Fibroblast of the aortic adventitia (primary cell): ENCODE results near the gene DNAJC11. TPM values are rescaled to one million over a fixed set of nuclear protein-coding genes. Genes with fewer than 3 reads are reported as not detected.
"Not testable (repeated sequence)": the region's sequence is repeated elsewhere in the genome, so short reads cannot be mapped to it uniquely, and the experiment has no call there.

Experiments
- DNase-seq: peaks from one replicate; pipeline ENCODE4 v3.0.0-alpha.2; 2010; ENCODE audit warnings: low read depth
- H3K4me3 ChIP-seq: 2 replicates; pipeline ENCODE4 v1.5.1; 2011; ENCODE audit warnings: low read depth, mild to moderate bottlenecking, control low read depth, low read length, moderate library complexity
- total RNA-seq: library from RNA; depleted of rRNA; stranded (reverse); fragments of >200 nt; gene quantifications from 2 replicates; pipeline ENCODE4 v1.2.3, GENCODE V29; 2012; ENCODE audit warnings: low replicate concordance
- TF ChIP-seq, protein P1 (sequence below): IDR thresholded peaks from 2 replicates; pipeline ENCODE4 v1.5.1; 2011; ENCODE audit warnings: mild to moderate bottlenecking, low read length, control low read depth, inconsistent platforms; ENCODE audit not compliant: insufficient read depth

The DNAJC11 gene
- total RNA-seq, 1 donor, result 29.5 TPM

GRCh38 chr1:6667139-6667538 is 34.5 kb downstream of the DNAJC11 start:
- TF ChIP-seq, protein P1, sequence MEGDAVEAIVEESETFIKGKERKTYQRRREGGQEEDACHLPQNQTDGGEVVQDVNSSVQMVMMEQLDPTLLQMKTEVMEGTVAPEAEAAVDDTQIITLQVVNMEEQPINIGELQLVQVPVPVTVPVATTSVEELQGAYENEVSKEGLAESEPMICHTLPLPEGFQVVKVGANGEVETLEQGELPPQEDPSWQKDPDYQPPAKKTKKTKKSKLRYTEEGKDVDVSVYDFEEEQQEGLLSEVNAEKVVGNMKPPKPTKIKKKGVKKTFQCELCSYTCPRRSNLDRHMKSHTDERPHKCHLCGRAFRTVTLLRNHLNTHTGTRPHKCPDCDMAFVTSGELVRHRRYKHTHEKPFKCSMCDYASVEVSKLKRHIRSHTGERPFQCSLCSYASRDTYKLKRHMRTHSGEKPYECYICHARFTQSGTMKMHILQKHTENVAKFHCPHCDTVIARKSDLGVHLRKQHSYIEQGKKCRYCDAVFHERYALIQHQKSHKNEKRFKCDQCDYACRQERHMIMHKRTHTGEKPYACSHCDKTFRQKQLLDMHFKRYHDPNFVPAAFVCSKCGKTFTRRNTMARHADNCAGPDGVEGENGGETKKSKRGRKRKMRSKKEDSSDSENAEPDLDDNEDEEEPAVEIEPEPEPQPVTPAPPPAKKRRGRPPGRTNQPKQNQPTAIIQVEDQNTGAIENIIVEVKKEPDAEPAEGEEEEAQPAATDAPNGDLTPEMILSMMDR, result no peak
- no peak for DNase-seq
- no peak overlapping the region for H3K4me3 ChIP-seq

- TF ChIP-seq, protein P1, result no peak
- no peak for DNase-seq
- no peak overlapping the region for H3K4me3 ChIP-seq
Measured at GRCh38 chr1:6666696-6667095, 34.9 kb downstream of the DNAJC11 start.

GRCh38 chr1:6662468-6662867 is 39.1 kb downstream of the DNAJC11 start:
- not testable (repeated sequence) for H3K4me3 ChIP-seq

GRCh38 chr1:6660415-6661049 is 41.1 kb downstream of the DNAJC11 start:
- TF ChIP-seq, protein P1, result no peak
- no peak for DNase-seq
- H3K4me3 ChIP-seq, result no peak overlapping the region

More at GRCh38 chr1:6662468-6662867, 39.1 kb downstream of the DNAJC11 start:
- not testable (repeated sequence) for DNase-seq

GRCh38 chr1:6658359-6659060 is 43.1 kb downstream of the DNAJC11 start:
- TF ChIP-seq, protein P1, result no peak
- DNase-seq, result no peak
- no peak overlapping the region for H3K4me3 ChIP-seq

GRCh38 chr1:6657138-6657537 is 44.5 kb downstream of the DNAJC11 start:
- no peak overlapping the region for H3K4me3 ChIP-seq
- TF ChIP-seq, protein P1, result no peak
- no peak for DNase-seq

DNA sequence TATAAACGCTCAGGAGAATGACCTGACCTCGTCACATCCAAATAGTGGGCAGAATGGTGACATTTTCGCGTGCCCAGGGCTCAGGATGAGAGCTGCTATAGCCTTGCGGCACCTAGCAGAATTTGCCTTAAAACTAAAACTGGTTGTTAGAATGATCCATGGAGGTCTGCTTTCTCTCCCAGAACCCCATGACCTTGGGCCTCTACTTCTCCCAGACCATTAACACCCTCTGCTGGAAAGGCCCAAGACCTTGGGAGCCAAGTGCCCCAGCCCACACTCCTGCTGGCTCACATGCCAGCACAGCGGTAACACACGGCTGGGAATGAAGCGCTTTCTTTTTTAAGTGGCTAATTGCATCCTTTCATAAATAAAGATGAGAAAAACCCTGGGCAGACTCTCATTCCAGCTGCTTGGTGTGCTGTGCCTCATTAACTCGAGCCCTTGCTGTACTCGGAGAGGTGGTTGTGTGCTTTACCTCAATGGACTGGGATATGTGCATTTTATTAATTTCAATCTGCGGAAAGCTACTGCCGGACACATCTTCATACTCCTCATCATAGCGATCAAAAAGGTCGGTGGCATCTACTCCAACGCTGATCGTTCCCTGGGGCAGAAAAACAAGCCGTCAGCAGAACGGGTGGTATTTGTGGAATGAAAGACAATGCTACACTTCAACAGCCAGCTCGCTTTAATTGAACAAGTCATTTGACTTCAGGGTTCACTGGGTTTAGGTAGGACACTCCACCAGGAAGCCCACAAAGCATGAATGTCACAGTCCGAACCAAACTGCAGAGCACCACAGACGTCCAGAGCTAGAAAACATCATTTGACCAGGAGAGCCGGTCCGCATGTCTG is 48.0 kb downstream of the DNAJC11 start:
- TF ChIP-seq, protein P1, result no peak

More for the DNA sequence above, 48.0 kb downstream of the DNAJC11 start:
- no peak overlapping the region for H3K4me3 ChIP-seq
- no peak for DNase-seq
